MCF 10A (cell line): Measurements from ENCODE around the gene TAGAP. TPM values are rescaled to one million over a fixed set of nuclear protein-coding genes. Genes with fewer than 3 reads are reported as not detected.

Source experiments
- BruUV-seq: library from RNA; stranded (reverse); fragments of 400-500 nt; replicated peaks from 2 replicates; lab custom pipeline; 2021; lab: Mats Ljungman, UMichigan
- CTCF ChIA-PET: fragments of 300-600 bp; sonication (Branson Sonifier 250); formaldehyde crosslinking; extraction: SDS; loops from one replicate; lab custom pipeline; 2021; ENCODE audit warnings: antibody characterized with exemption, inconsistent platforms; lab: Yijun Ruan, JAX
- POLR2A ChIA-PET: fragments of 300-600, 350-650 bp; sonication (Branson Sonifier 250); formaldehyde crosslinking; extraction: SDS; loops from one replicate; lab custom pipeline; 2020; ENCODE audit warnings: antibody characterized with exemption, inconsistent platforms; lab: Yijun Ruan, JAX
- DNase-seq: peaks from one replicate; pipeline ENCODE4 v3.0.0-alpha.2; 2018; ENCODE audit not compliant: unreplicated experiment
- H3K27ac Mint-ChIP-seq: one replicate; pipeline ENCODE4 v1.8.0; 2022; ENCODE audit warnings: mild to moderate bottlenecking, low read depth, mixed read lengths; ENCODE audit not compliant: unreplicated experiment
- H3K27me3 Mint-ChIP-seq: one replicate; pipeline ENCODE4 v1.8.0; 2022; ENCODE audit warnings: mixed read lengths; ENCODE audit not compliant: insufficient read depth, unreplicated experiment
- H3K36me3 Mint-ChIP-seq: one replicate; pipeline ENCODE4 v1.8.0; 2022; ENCODE audit warnings: mild to moderate bottlenecking, moderate library complexity, mixed read lengths; ENCODE audit not compliant: insufficient read depth, unreplicated experiment
- H3K4me1 Mint-ChIP-seq: one replicate; pipeline ENCODE4 v1.8.0; 2022; ENCODE audit warnings: mixed read lengths; ENCODE audit not compliant: insufficient read depth, unreplicated experiment
- H3K4me3 Mint-ChIP-seq: one replicate; pipeline ENCODE4 v1.8.0; 2022; ENCODE audit warnings: mild to moderate bottlenecking, moderate library complexity, mixed read lengths; ENCODE audit not compliant: unreplicated experiment
- H3K9me3 Mint-ChIP-seq: one replicate; pipeline ENCODE4 v1.8.0; 2022; ENCODE audit warnings: mixed read lengths; ENCODE audit not compliant: unreplicated experiment
- intact Hi-C: fragments of 100-400 bp; cut with micrococcal nuclease; formaldehyde crosslinking; loops from 2 replicates; pipeline ENCODE4 v1.14.1; 2022
- total RNA-seq: library from RNA; stranded (reverse); gene quantifications from 2 replicates; pipeline ENCODE4 v1.2.3, GENCODE V29; 2022
- TF ChIP-seq, protein P1 (sequence below): fragments of 200-600 bp; IDR thresholded peaks from one replicate; pipeline ENCODE4 v1.8.0; 2022; ENCODE audit warnings: antibody characterized with exemption, mild to moderate bottlenecking; ENCODE audit not compliant: unreplicated experiment

The TAGAP gene
- total RNA-seq, 1 experiment from 2014 or later: not detected

DNA sequence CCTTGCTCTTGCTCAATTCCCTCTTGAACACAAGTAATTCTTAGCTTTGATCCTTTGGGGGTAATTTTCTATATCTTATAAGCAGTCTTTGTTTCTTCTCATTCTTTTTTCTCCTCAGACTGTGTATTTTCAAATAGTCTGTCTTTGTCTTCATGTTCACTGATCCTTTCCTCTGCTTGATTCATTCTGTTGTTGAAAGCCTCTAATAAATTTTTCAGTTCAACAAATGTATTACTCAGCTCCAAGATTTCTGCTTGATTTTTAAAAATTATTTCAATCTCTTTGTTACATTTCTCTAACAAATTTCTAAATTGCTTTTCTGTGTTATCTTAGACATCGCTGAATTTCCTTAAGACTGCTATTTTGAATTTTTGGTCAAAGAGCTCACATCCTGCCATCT lies 56.3 kb downstream of the TAGAP start:
- Mint-ChIP-seq H3K9me3 (no peaks in the 10 kb centered on the region), H3K4me1 (peaks cover 16% of the 10 kb centered on the region), H3K27me3 (no peaks in the 10 kb centered on the region), H3K4me3 (no peak overlapping the region), H3K27ac (no peak overlapping the region), H3K36me3 (peaks cover 28% of the 10 kb centered on the region)
- TF ChIP-seq, protein P1, sequence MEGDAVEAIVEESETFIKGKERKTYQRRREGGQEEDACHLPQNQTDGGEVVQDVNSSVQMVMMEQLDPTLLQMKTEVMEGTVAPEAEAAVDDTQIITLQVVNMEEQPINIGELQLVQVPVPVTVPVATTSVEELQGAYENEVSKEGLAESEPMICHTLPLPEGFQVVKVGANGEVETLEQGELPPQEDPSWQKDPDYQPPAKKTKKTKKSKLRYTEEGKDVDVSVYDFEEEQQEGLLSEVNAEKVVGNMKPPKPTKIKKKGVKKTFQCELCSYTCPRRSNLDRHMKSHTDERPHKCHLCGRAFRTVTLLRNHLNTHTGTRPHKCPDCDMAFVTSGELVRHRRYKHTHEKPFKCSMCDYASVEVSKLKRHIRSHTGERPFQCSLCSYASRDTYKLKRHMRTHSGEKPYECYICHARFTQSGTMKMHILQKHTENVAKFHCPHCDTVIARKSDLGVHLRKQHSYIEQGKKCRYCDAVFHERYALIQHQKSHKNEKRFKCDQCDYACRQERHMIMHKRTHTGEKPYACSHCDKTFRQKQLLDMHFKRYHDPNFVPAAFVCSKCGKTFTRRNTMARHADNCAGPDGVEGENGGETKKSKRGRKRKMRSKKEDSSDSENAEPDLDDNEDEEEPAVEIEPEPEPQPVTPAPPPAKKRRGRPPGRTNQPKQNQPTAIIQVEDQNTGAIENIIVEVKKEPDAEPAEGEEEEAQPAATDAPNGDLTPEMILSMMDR: no peak
- BruUV-seq: no TSS peak
- intact Hi-C loops: no loop called here
- CTCF ChIA-PET: interaction anchor here (0.6 to 1.6 kb wide), 7 partner anchors 17 to 606 kb away, joined by 3 to 7 read pairs (median 4); no protein-coding TSS in a partner anchor
- no peak for DNase-seq
- POLR2A ChIA-PET: no interaction called here

DNA sequence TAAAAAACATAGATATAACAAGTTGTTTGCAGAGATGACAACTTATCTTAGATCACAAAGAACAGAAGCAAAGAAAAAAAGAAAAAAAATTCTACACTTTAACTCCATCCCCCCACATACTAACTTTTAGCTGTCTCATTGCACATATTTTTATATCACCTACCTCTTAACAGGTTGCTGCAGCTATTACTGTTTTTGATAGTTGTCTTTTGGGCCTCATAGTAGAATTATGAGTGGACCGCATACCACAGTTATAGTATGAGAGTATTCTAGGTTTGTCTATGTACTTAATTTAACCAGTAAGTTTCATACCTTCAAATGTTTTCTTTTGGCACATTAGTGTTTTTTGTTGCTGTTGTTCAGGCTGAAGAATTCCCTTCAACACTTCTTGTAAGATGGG lies 57.1 kb downstream of the TAGAP start:
- intact Hi-C loops: no loop called here
- Mint-ChIP-seq H3K9me3 (no peaks in the 10 kb centered on the region), H3K4me3 (no peak overlapping the region), H3K27ac (no peak overlapping the region), H3K27me3 (no peaks in the 10 kb centered on the region), H3K36me3 (peaks cover 22% of the 10 kb centered on the region), H3K4me1 (peaks cover 16% of the 10 kb centered on the region)
- no TSS peak for BruUV-seq
- TF ChIP-seq, protein P1: no peak
- ChIA-PET CTCF (interaction anchor here (0.6 to 1.6 kb wide), 5 partner anchors 13 to 284 kb away, joined by 3 to 7 read pairs (median 3); no protein-coding TSS in a partner anchor), POLR2A (interaction anchor here (0.6 to 1.0 kb wide), 2 partner anchors 198 to 220 kb away, joined by 3 to 4 read pairs; no protein-coding TSS in a partner anchor)
- no peak for DNase-seq

Other genes starting within 250 kb of the TAGAP start
- gene EZR, start 225.6 kb downstream of the TAGAP start, total RNA-seq: 243 and 296 TPM in 2 replicates
- 13.1 and 14.5 TPM in 2 replicates for gene RSPH3, start 44.8 kb downstream of the TAGAP start, total RNA-seq
- not detected in 2 replicates for gene FNDC1, start 124.4 kb upstream of the TAGAP start, total RNA-seq